GM19324 (cell line): ENCODE measurements around the gene RAP1GAP.

Experiments
- ATAC-seq: cut with Tn5 transposase; IDR thresholded peaks from one replicate; pipeline ENCODE4 v1.9.1; 2021; ENCODE audit warnings: mild to moderate bottlenecking, moderate library complexity; ENCODE audit not compliant: unreplicated experiment, low FRiP score

RAP1GAP gene

DNA sequence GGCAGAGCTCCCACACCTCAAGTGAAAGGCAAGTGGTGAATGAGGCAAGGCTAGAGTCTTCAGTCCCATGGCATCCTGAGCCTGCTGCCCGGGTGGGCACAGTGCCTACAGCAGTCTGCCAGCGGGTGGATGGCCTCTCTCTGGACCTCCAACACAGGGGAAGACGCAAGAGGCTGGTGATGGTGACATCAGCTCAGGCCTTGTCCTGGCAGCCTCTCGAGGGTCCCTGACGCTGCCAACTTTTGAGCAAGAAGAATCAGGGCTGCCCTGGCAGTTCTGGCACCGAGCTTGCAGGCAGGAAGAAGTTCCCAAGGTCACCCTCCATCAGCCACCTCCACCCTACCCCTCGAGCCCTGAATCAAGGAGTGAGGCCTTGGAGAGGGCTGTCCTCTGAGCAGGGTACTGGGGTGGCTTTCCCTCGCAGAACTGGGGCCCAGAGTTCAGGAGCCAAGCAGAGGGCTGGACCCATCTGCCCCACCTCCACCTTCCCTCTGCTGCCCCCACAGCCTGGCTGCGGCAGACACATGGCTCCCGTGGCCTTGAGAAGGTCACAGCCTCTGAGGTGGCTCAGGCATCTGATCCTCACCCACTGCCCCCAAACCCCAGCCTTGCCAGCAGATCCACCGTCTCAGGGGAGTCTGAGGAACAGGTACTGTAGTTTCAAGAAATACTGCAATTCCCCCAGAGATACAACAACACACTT, 5.8 kb downstream of the RAP1GAP start:
- no peak for ATAC-seq

DNA sequence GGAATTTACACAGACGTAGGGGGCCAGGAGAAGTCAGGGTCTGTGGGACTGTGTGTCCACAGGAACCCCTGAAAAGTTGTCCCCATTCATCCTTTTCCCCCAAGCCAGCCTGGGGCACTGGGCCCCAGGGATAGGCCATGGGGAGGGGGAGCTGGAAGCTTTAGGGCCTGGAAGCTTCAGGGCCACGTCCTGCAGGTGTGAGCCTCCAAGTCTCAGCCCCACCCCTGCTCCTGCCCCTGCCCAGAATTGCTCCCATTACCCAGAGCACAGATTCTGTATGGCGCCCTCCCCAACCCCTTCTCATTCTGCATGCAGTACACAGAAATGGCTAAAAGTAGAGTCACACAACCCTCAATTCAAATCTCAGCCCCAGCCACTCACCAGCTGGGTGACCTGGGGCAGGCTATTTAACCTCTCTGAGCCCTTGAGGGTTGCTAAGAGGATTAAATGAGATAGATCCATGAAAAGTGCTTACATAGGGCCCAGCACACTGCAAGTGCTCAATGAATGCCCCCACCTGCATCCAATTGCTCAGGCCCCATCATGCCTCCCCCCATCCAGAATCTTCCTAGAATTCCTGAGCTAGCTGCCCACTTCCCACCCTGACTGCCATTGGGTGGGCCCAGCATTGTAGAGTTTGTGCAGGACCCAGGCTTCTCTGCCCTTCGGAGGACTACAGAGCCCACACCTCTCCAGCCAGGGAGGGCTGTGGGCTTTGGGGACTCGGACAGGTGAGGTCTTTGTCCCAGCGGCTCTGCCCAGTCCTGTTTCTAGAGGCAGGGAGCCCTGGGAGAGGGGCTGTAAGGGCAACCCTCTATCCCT, 6.5 kb downstream of the RAP1GAP start:
- no peak for ATAC-seq

DNA sequence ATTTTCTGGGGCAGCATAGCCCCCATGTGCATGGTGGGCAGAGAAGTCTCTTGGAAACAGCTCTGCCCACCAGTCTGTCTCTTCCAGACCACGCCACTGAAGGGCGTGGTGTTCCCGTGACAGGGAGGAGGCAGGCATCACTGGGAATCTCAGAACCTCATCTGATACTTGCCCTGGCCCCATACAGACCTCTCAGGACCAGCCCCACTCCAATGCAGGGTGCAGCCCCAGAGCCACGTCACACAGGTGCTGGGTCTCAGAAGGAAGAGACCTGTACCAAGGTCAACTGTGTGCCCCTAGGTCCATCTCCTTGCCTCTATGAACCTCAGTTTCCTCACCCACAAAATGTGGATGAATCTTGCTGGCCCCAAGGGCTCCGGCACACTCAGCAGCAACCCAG, 7.3 kb downstream of the RAP1GAP start:
- ATAC-seq, result no peak

DNA sequence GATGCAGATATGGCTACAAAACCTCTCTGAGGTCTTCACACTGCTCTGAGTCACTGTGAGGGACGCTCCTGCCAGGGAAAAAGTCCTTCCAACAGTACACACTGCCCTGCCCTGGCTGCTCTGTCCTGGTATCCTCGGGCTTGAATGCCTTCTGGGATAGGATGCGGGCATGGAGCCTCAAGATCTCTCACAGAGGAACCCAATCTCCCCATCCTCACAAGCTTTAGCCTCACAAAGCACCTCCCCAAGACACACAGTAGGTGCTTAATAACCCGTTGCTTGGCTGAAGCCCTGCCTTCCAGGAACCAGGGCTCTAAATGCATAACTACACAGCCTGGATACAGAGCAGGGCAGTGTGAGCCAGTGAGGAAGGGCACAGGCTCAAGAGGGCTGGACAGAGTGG, 9.2 kb downstream of the RAP1GAP start:
- no peak for ATAC-seq

DNA sequence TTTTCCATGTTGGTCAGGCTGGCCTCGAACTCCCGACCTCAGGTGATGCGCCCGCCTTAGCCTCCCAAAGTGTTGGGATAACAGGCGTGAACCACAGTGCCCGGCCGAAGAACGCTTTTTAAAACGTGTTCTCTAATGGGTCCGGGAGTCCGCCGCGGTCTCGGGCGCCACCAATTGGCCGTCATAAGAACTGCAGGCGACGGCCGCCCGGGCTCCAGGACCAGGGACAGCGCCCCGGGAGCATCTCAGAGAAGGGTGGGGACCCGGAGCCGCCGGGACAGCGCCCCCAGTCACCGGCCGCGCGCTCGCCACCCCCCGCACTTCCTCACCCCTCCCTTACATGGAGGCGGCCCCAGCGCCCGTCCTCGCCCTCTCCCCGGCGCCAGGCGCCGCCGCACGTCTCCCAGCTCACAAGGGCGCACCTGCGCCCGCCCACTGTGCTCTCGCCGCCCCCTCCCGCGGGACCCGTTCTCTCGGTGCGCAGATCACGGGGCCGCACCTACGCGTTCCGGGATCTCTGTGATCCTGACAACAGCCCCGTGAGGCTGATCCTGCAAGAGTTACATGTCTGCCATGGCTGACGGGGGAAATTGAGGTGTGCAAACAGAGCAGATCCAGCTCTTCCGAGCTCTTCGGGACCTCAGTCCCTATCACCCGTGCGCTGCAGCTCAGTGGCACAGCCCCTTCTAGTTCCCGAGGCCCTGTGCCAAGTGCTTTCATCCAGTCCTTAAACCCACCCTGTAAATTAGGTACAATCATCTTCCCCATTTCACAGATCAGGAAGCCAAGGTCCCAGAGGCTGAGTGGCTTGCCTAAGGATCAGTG, 9.8 kb downstream of the RAP1GAP start:
- no peak for ATAC-seq

DNA sequence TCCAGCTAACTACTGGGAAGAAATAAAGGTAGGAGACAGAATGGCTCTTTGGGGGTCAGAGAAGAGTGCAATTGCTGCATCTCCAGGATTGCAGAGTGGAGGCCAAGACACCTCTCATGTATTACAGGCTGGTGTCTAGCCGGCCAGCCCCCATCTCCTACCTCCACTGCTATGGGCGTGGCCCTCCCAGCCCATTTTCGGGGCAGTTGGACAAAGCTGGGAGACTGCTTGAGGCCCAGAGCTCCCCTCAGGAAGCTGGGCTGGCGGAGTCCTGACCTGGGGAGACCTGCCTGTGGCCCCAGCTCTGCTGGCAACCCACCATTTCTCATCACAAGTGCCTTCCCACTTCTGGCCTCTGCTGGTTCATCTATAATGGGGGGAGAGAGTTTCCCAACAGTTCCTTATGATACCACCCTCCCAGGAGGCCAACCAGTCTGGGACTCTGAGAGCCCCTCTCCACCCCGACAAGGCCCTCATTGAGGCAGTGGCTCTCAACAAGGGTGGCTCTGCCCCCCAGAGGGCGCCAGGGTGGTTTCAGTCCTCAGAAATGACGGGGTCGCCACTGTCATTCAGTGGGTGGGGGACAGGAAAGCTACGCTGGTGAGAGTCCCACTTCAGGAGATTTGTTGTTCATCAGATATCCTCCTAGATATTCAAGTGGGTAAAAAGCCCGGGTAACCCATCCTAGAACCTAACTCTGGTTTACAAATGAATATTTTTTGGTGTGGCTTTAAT, 11.5 kb downstream of the RAP1GAP start:
- ATAC-seq, result no peak

DNA sequence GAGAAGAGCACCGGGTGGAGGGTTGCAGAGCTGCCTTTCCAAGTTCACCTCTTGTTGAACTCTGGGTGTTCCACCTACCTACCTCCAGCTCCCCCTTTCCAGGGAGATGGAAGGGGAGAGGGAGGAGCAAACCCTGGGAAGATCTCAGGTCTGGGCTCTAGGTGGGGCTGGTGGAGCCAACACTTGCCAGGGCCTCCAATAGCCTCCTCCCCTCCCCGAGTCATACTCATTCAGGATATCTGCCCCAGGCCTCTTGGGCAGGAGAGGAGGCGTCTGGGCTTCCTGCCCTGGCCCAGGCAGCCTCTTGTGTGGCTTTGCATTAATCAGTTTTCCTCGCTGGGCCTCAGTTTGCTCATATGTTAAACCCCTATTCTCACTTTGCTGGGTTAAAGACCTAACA, 13.4 kb downstream of the RAP1GAP start:
- ATAC-seq, result no peak

DNA sequence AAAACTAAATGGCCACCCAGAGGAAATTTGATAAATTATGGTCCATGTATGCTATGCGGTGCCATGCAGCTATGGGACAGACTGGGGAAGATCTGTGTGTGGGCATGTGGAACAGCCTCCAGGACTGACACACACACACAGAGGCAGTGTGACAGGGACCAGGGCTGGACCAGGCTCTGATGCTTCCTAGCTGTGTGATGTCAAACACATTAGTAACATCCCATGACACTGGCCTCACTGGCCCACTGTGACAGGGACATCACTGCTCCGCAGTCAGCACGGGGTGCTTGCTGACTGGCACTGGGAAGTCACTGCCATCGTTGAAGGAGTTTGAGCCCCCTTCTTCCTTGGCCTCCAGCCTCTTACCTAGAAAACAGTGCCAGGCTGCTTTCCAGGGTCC, 13.9 kb downstream of the RAP1GAP start:
- ATAC-seq, result no peak

DNA sequence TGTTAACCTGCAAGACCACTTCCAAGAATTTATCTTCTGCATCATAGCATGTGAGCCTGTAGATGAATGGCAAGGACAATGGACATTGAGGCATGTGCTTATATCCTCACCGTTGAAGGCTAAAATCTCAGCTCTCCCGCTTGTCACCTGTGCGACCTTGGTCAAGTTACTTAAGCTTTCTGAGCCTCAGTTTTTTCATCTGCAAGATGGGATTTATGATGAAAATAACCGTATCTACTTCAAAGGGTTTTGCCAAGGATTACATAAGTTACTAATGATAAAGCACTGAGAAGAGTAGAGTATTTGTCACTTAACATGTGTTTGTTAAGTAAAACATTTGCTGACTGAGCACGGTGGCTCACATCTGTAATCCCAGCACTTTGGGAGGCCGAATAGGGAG, 14.9 kb downstream of the RAP1GAP start:
- ATAC-seq, result no peak

DNA sequence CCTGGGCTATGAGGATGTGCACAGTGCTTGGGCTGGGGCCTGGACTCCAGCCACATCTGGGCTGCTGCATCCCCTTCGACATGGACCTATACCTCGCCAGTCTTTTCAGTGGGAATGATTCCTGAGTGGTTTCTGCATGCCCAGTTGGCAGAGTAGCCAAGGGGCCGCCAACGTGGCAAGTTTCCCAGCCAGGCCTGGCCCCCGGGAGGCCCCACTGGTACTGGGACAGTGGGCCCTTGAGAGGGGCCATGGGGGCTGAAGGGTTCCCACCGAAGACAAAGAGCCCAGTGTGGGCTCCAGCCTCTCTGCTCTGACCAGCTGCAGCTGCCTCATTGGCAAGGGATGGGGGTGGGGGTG, 15.4 kb downstream of the RAP1GAP start:
- no peak for ATAC-seq

DNA sequence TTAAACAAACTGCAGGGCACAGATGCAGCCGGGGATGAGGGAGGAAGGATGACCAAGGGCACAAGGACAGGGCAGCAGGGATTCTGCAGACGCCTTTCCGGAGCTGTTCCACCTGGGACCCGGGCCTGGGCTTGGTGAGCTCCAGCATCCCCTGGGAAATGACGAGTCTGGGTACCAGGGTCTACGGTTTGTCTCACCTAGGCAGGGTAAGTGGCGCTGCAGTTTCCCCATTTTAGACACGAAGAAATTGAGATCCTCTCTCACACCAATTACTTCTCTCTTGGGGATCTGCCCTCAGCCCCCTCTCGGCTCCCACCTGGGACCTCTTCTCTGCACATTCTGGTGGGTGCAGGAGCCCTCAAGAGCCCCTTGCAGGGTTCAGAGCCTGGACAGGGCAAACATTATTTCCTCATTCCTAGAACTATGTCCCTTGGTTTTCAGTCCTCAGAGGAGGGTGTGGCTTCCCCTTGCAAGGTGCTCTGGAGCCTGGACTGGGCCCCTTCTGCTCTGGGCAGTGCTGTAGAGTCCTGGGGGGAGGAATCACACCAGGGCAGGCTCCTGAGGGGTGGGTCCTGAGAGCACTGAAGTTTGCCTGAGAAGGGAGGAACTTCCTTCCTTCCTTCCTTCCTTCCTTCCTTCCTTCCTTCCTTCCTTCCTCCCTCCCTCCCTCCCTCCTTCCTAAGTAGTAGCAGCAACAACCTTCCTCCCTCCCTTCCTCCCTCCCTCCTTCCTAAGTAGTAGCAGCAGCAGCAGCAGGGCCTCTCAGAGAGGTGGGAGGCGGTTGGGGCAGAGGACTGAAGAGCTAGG, 16.0 kb downstream of the RAP1GAP start:
- ATAC-seq, result no peak

DNA sequence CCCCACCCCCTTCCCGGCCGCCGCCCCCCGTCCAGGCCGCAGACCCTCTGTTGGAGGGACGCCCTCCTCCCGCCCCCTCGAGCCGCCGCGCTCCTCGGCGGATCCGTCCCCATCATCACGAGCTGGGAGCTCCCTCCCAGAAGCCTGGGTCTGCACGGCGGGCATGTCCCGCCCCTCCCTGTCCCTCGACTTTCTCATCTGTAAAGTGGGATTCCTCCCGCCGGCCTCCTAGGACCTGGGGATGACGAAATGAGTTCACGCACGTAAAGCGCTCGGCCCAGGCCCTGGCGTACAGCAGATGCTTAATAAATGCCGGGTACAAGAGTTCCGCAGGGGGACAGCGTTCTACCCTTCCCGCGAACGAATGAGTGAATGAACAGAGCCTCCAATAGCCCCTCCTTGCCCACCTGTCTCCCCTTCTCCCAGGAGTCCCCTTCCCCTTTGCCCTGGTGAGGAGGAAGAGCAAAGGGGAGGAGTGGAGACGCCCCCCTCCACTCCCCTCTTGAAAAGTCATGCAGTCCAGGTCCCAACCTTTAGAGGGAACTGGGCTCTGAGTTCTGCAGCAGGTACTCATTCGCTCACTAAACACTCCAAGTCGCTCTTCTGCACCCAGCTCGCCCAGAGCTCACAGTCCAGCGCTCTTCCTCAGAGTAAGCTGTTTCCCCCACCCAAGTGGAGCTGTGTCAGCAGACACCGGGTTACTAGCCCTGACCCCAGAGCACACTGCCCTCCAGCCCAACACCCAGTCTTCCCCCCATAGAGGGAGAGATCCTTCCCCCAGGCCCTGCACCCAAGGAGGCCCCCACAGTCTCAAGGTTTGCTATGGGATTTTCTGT, 16.8 kb downstream of the RAP1GAP start:
- no peak for ATAC-seq

DNA sequence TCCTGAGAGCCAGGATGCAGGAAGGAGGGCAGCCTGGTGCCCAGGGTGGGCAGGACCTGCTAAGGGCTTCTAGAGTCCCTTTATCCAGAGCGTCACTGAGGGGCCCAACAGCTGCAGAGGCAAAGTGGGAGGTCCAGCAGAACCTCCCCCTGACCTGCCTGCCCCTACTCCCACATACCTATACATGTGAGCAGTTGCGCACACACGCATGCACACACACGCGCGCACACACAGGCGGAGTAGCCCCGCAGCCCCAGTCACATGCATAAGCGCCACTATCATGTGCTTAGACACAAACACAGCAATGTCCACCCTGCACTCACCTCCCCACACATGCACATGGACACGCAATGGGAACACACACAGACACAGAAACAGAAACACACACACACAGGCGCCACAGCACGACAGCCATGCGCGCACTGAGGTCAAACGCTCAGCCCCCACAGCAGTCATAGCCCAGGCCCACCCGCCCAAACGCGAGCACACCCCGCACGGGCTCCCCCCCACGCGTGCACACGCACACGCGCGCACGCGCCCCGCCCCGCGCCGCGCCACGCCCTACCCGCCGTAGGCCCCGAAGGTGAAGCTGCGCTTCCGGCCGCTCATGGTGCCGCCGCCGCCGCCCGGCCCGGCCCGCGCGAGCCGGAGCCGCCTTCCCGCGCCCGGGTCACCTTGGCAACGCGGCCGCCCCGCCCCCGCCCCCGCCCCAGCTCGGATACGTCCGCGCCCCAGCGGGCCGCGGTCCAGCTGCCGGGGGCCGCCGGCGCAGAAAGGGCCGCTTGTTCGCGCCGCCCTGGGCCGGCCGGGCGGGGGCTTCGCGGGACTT, 17.7 kb downstream of the RAP1GAP start:
- no peak for ATAC-seq

DNA sequence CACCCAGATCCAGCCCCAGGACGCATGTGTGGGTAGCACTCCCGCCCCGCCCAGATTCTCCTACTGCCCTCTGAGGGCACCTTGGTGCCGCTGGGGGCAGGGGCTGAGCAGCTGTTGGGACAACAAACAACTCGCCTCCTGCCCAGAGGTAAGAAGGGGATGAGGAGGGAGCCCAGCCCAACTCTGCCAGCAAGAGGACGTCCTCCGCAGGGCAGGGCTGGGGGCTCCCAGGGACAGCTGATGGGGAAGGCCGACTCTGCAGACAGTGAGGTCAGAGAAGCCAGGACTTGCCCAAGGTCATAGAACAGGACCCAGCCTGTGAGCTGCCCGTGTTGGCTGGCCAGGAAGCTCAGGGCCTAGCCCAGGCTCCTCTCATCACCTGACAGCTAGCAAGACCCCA, 18.8 kb downstream of the RAP1GAP start:
- ATAC-seq, result no peak

DNA sequence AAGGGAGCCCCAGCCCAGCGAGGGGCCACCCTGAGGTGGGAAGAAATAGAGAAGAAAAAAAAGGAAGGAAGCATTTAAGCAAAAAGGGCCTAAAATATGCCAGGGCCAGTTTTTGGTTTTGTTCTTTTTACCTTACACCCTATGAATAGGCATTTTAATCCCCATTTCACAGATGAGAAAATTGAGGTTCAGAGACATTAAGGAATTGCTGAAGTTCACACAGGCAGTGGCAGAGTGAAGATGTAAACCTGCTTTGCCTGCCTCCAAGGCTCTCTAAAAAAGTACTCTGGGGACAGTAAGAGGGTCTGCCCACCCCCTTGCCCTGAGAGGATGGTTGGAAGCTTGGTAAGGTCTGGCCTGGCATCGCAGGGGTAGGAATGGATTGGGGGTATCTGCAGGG, 19.8 kb downstream of the RAP1GAP start:
- ATAC-seq, result no peak

DNA sequence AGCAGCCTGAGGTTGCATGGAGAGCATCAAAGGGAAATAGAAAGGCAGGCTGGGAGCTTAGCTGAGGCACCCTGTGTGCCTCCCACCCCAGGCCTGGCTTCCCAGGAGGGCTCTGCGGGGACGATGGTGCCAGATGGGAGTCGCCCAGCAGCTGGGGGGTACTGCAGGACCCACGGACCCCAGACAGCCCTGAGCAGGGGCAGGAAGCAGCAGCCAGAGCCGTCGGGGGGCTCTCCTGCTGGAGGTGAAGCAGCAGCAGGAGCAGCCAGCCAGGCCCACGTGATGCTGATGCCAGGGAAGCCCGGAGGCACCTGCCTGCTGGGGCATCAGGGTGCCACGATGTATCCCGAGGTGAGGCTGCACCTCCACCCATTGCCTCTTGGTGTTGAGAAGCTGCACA, 20.4 kb downstream of the RAP1GAP start:
- no peak for ATAC-seq

DNA sequence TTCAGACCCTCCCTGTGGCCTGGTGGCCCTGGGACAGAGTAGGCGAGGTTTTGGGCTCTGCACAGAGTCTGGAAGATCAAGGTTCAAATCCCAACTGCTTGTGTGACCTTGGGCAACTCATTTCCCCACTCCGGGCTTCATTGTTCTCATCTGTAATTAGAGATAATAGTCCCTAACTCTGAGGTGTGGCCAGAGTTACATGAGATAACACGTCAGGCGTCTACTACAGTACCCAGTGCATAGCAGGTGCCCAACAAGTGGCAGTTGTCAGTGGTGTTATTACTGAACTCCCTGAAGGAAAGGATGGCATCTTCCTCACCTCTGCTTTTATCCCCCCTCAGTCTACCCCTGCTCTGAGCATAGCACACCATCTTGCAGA, 20.8 kb downstream of the RAP1GAP start:
- ATAC-seq, result no peak
